H1 (cell line): ENCODE data around the gene AMIGO2. TPM values are rescaled to one million over a fixed set of nuclear protein-coding genes. Genes with fewer than 3 reads are reported as not detected.

Source experiments
- CTCF ChIA-PET: fragments of 300-600 bp; sonication (Branson Sonifier 250); formaldehyde crosslinking; loops from one replicate; lab custom pipeline; 2021; ENCODE audit not compliant: partially characterized antibody; lab: Charles Lee
- POLR2A ChIA-PET: fragments of 300-600 bp; sonication (Branson Sonifier 250); formaldehyde crosslinking; loops from one replicate; lab custom pipeline; 2021; ENCODE audit warnings: inconsistent platforms; ENCODE audit not compliant: partially characterized antibody; lab: Charles Lee
- DNase-seq, 2 experiments: peaks; one replicate each; pipeline versions ENCODE4 v3.0.0 to v3.0.0-alpha.2; 2010 to 2022; ENCODE audit warnings: low spot score in 2 of 2, low read depth in 1 of 2, mixed read lengths in 1 of 2
- FAIRE-seq: peaks from 2 replicates; lab custom pipeline; 2011; peaks lifted over from hg19 to GRCh38; lab: Jason Lieb, UNC
- H2AFZ ChIP-seq: 2 replicates; pipeline ENCODE4 v1.8.1; 2012; ENCODE audit warnings: low read length, inconsistent platforms
- H2AK5ac ChIP-seq: 2 replicates; pipeline ENCODE4 v1.6.1; 2013; ENCODE audit warnings: low read depth, low read length
- H2BK120ac ChIP-seq: replicated peaks from 2 replicates; pipeline ENCODE3; 2013; ENCODE audit warnings: low read depth, low read length, inconsistent platforms
- H2BK12ac ChIP-seq: 2 replicates; pipeline ENCODE4 v1.6.1; 2013; ENCODE audit warnings: low read depth, low read length
- H2BK15ac ChIP-seq: 2 replicates; pipeline ENCODE4 v1.6.1; 2013; ENCODE audit warnings: low read length
- H2BK20ac ChIP-seq: 2 replicates; pipeline ENCODE4 v1.6.1; 2013; ENCODE audit warnings: low read length
- H2BK5ac ChIP-seq: 2 replicates; pipeline ENCODE4 v1.6.1; 2013; ENCODE audit warnings: low read depth, low read length
- H3K14ac ChIP-seq: 2 replicates; pipeline ENCODE4 v1.6.1; 2013; ENCODE audit warnings: inconsistent platforms; ENCODE audit not compliant: insufficient read length
- H3K18ac ChIP-seq: 2 replicates; pipeline ENCODE4 v1.6.1; 2013; ENCODE audit warnings: low read length; ENCODE audit errors: extremely low read depth
- H3K23ac ChIP-seq: 2 replicates; pipeline ENCODE4 v1.6.1; 2013; ENCODE audit warnings: inconsistent platforms; ENCODE audit not compliant: insufficient read length
- H3K23me2 ChIP-seq: 2 replicates; pipeline ENCODE4 v1.6.1; 2013; ENCODE audit warnings: low read depth, low read length
- H3K27ac ChIP-seq: 2 replicates; pipeline ENCODE4 v1.6.1; 2011; ENCODE audit warnings: low read depth, low read length, inconsistent platforms
- H3K27me3 ChIP-seq, 4 experiments: replicated peaks in 1 of 4; 1 replicate in 1 of 4; 2 replicates in 3 of 4; pipeline versions ENCODE4 v1.6.1 to v1.8.1; 2011 to 2013; ENCODE audit warnings: low read length in 3 of 4, mild to moderate bottlenecking in 3 of 4, inconsistent platforms in 2 of 4, mixed read lengths in 2 of 4, moderate library complexity in 1 of 4; ENCODE audit not compliant: control insufficient read depth in 3 of 4, insufficient read depth in 3 of 4; ENCODE audit errors: extremely low read depth in 1 of 4
- H3K36me3 ChIP-seq, 4 experiments: 2 replicates each; pipeline versions ENCODE4 v1.6.1 to v1.8.1; 2011 to 2013; ENCODE audit warnings: mild to moderate bottlenecking in 4 of 4, low read length in 3 of 4, moderate library complexity in 2 of 4, control low read depth in 1 of 4, inconsistent platforms in 1 of 4; ENCODE audit not compliant: insufficient read depth in 4 of 4, control insufficient read depth in 2 of 4
- H3K4ac ChIP-seq: replicated peaks from 2 replicates; pipeline ENCODE3; 2013; ENCODE audit warnings: low read length, low read depth, mixed read lengths, inconsistent platforms; ENCODE audit not compliant: insufficient read length
- H3K4me1 ChIP-seq, 4 experiments: replicated peaks in 1 of 4; 1 replicate in 1 of 4; 2 replicates in 3 of 4; pipeline versions ENCODE4 v1.6.1 to v1.8.1; 2011 to 2013; ENCODE audit warnings: low read length in 3 of 4, inconsistent platforms in 2 of 4, mixed read lengths in 1 of 4; ENCODE audit not compliant: insufficient read depth in 4 of 4, control insufficient read depth in 3 of 4
- H3K4me2 ChIP-seq, 2 experiments: 2 replicates each; pipeline versions ENCODE4 v1.6.1 to v1.8.1; 2011 to 2013; ENCODE audit warnings: low read depth in 2 of 2, low read length in 2 of 2, control low read depth in 1 of 2, inconsistent platforms in 1 of 2, mild to moderate bottlenecking in 1 of 2; ENCODE audit not compliant: insufficient read depth in 1 of 2
- H3K4me3 ChIP-seq, 4 experiments: fragments of 200-600, 300-600 bp in 1 of 4; sonication (generic), shearing (Covaris generic), sonication (Bioruptor Twin) in 1 of 4; 2 replicates each; pipeline versions ENCODE4 v1.5.1 to v1.8.1; 2011 to 2016; ENCODE audit warnings: low read length in 4 of 4, low read depth in 3 of 4, control low read depth in 2 of 4, inconsistent platforms in 2 of 4, mild to moderate bottlenecking in 2 of 4, mixed read lengths in 1 of 4, moderate library complexity in 1 of 4; ENCODE audit not compliant: insufficient read depth in 2 of 4; ENCODE audit errors: extremely low read depth in 1 of 4
- H3K56ac ChIP-seq: replicated peaks from 2 replicates; pipeline ENCODE3; 2013; ENCODE audit warnings: low read depth, mild to moderate bottlenecking, mixed read lengths, low read length, inconsistent platforms; ENCODE audit not compliant: insufficient read length
- H3K79me1 ChIP-seq: 2 replicates; pipeline ENCODE4 v1.6.1; 2013; ENCODE audit warnings: low read depth, low read length, control low read depth
- H3K79me2 ChIP-seq, 2 experiments: 2 replicates each; pipeline versions ENCODE4 v1.6.1 to v1.8.1; 2012 to 2013; ENCODE audit warnings: low read length in 2 of 2, mild to moderate bottlenecking in 2 of 2, inconsistent platforms in 1 of 2; ENCODE audit not compliant: insufficient read depth in 2 of 2, control insufficient read depth in 1 of 2
- H3K9ac ChIP-seq, 4 experiments: replicated peaks in 1 of 4; 1 replicate in 1 of 4; 2 replicates in 3 of 4; pipeline versions ENCODE4 v1.6.1 to v1.8.1; 2011 to 2013; ENCODE audit warnings: low read depth in 3 of 4, low read length in 3 of 4, control low read depth in 2 of 4, mild to moderate bottlenecking in 2 of 4, moderate library complexity in 2 of 4, inconsistent platforms in 1 of 4; ENCODE audit errors: extremely low read depth in 1 of 4
- H3K9me3 ChIP-seq, 2 experiments: 2 replicates each; pipeline versions ENCODE4 v1.6.1 to v1.8.1; 2012 to 2013; ENCODE audit warnings: mild to moderate bottlenecking in 2 of 2, moderate library complexity in 2 of 2, control low read depth in 1 of 2, inconsistent platforms in 1 of 2, low read depth in 1 of 2, low read length in 1 of 2, mixed read lengths in 1 of 2; ENCODE audit not compliant: insufficient read depth in 2 of 2
- H4K20me1 ChIP-seq, 2 experiments: replicated peaks in 1 of 2; 2 replicates each; pipeline versions ENCODE3 to v1.8.1; 2011 to 2013; ENCODE audit warnings: inconsistent platforms in 2 of 2, low read length in 2 of 2, mild to moderate bottlenecking in 1 of 2; ENCODE audit not compliant: insufficient read depth in 2 of 2, control insufficient read depth in 1 of 2
- H4K5ac ChIP-seq: 2 replicates; pipeline ENCODE4 v1.6.1; 2013; ENCODE audit warnings: low read length, low read depth, mixed read lengths, inconsistent platforms; ENCODE audit not compliant: insufficient read length
- H4K8ac ChIP-seq: 2 replicates; pipeline ENCODE4 v1.8.0; 2013; ENCODE audit warnings: mild to moderate bottlenecking, moderate library complexity, low read length, inconsistent platforms; ENCODE audit not compliant: insufficient read depth; ENCODE audit errors: extremely low read depth
- H4K91ac ChIP-seq: replicated peaks from 2 replicates; pipeline ENCODE3; 2013; ENCODE audit warnings: low read length, mixed read lengths, inconsistent platforms; ENCODE audit not compliant: insufficient read length
- CTBP2 ChIP-seq: IDR thresholded peaks from 2 replicates; pipeline ENCODE4 v1.7.0; 2011; ENCODE audit warnings: borderline replicate concordance, mild to moderate bottlenecking, moderate library complexity, mixed read lengths, low read length; ENCODE audit not compliant: insufficient read depth, insufficient read length
- SRF ChIP-seq: IDR thresholded peaks from 2 replicates; pipeline ENCODE4 v1.6.1; 2011; ENCODE audit warnings: mild to moderate bottlenecking, low read depth, low read length, moderate library complexity
- WGBS, 2 experiments: shearing (Covaris generic) in 1 of 2; methylation state at CpG; one replicate each; pipeline versions ENCODE4 v1.1.6 to v1.1.7; 2013 to 2015; ENCODE audit warnings: low lambda C conversion rate in 2 of 2, mixed read lengths in 2 of 2, inconsistent platforms in 1 of 2, low coverage in 1 of 2, missing lambda C conversion rate in 1 of 2; ENCODE audit not compliant: insufficient replicate concordance in 2 of 2, insufficient coverage in 1 of 2, insufficient read length in 1 of 2; ENCODE audit errors: extremely low coverage in 1 of 2, missing lambda C conversion rate in 1 of 2; 5-methylcytosine and 5-hydroxymethylcytosine counted together
- polyA plus RNA-seq, 7 experiments: library from polyadenylated mRNA; depleted of rRNA in 3 of 7; stranded (reverse) in 5 of 7; unstranded in 2 of 7; fragments of >200 nt in 5 of 7; fragments of 200-250 nt in 2 of 7; gene quantifications; 1 replicate in 5 of 7; 2 replicates in 1 of 7; 4 replicates in 1 of 7; pipeline versions ENCODE4 v1.2.1 to v1.2.3, GENCODE V29; 2011 to 2013; ENCODE audit warnings: missing spikeins in 2 of 7, mixed read lengths in 2 of 7
- total RNA-seq: library from RNA; stranded (reverse); fragmentation: NEBNext Ultra II Directional; extraction: Animal tissue kit (Norgen Biotek cat#: 25700); gene quantifications from 2 replicates; pipeline ENCODE4 v1.2.1, GENCODE V29; 2021

AMIGO2 gene
- total and polyA plus RNA-seq, 2 of the 8 experiments (the other 6 are each of a cell fraction or from before 2014, with no cell fraction given) = 1.7 to 3.3 TPM

DNA sequence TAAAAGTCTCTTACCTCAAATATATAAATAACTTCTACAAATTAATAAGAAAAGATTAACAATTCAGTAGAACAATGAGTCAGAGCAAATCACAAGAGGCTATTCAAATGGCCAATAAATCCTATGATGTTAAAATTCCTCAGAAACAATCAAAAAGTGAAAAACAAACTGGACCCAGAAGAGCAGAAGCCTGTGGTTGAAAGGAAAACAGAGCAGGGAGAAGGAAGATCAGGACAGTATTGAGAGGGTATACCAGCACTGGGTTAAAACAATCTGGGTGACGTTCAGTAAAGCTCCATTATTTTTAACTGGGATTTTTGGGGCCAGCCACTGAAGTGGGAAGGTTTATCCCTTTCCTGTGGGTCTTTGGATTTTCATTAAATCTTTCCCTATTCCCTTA is 40.0 kb downstream of the AMIGO2 start:
- Histone ChIP-seq H3K27me3 (no peaks in the 10 kb centered on the region), H4K8ac (no peak overlapping the region), H3K23me2 (no peaks in the 10 kb centered on the region), H3K36me3 (no peaks in the 10 kb centered on the region), H3K4me1 (peaks cover 0 to 3% (median 0%) of the 10 kb centered on the region in 4 experiments; a peak in 1 of 7 replicates), H2BK20ac (no peak overlapping the region), H2BK5ac (no peak overlapping the region), H3K23ac (no peak overlapping the region), H2AFZ (no peak overlapping the region), H3K14ac (no peak overlapping the region), H3K79me1 (no peaks in the 10 kb centered on the region), H3K56ac (no peak overlapping the region), H3K4me3 (no peak overlapping the region), H3K4me2 (no peak overlapping the region), H4K20me1 (no peaks in the 10 kb centered on the region), H2BK15ac (no peak overlapping the region)
- 74% methylated on average over 1 of the region's 1 CpG; no CpG with 5 or more reads in 1 of the 2 experiments for WGBS, 2 experiments
- TF ChIP-seq CTBP2 (no peak), SRF (no peak)
- TF ChIP-seq, all 59 proteins: peak for 0
- DNase-seq = no peak
- Histone ChIP-seq H3K27ac (no peak overlapping the region), H2AK5ac (no peak overlapping the region), H2BK120ac (no peak overlapping the region), H2BK12ac (no peak overlapping the region), H4K5ac (no peak overlapping the region), H3K18ac (no peak overlapping the region), H3K4ac (no peak overlapping the region), H4K91ac (no peak overlapping the region), H3K9me3 (no peaks in the 10 kb centered on the region), H3K9ac (no peak overlapping the region), H3K79me2 (no peaks in the 10 kb centered on the region)
- ChIA-PET POLR2A (no interaction called here), CTCF (interaction anchor here (1.4 to 1.6 kb wide), 2 partner anchors 10 to 31 kb away, joined by 3 to 8 read pairs; no protein-coding TSS in a partner anchor)
- peak; percentile 50 for FAIRE-seq
